ENCODE measurements around the gene TNS1. TPM values are rescaled to one million over a fixed set of nuclear protein-coding genes. Genes with fewer than 3 reads are reported as not detected.

TNS1 gene
- total RNA-seq, 1 donor from 2014 or later, result 106 TPM

DNA sequence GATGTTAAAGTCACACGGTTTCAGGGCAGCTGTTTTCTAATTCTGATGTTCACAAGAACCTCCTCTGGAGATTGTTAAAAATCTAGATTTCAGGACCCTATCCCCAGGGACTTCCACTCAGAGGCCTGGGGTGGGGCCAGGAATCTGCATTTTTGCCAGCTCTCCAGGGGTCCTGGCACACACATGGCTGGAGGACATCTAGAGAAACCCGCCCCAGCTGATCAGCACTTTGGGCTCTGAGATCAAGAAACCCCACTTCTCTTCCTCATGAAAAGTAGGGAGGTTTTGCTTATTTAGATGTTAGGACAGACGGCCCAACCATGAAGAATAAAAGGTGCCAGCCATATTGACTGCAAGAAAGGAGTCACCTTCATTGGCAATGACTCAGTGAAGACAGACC, 148.8 kb downstream of the TNS1 start:
- DNase-seq (ENCODE audit: low read depth), result no peak

GRCh38 chr2:217853301-217853881, 149.4 kb downstream of the TNS1 start:
- peak; percentile 94 for DNase-seq (ENCODE audit: low read depth)

- peak; percentile 43 for DNase-seq (ENCODE audit: low read depth)
Observed at GRCh38 chr2:217852555-217853211, 150.1 kb downstream of the TNS1 start.

- peak; percentile 85 for DNase-seq (ENCODE audit: low read depth)
Observed at GRCh38 chr2:217851191-217852020, 151.4 kb downstream of the TNS1 start.

- peak; percentile 44 for DNase-seq (ENCODE audit: low read depth)
Observed at GRCh38 chr2:217849154-217849975, 153.4 kb downstream of the TNS1 start.

DNA sequence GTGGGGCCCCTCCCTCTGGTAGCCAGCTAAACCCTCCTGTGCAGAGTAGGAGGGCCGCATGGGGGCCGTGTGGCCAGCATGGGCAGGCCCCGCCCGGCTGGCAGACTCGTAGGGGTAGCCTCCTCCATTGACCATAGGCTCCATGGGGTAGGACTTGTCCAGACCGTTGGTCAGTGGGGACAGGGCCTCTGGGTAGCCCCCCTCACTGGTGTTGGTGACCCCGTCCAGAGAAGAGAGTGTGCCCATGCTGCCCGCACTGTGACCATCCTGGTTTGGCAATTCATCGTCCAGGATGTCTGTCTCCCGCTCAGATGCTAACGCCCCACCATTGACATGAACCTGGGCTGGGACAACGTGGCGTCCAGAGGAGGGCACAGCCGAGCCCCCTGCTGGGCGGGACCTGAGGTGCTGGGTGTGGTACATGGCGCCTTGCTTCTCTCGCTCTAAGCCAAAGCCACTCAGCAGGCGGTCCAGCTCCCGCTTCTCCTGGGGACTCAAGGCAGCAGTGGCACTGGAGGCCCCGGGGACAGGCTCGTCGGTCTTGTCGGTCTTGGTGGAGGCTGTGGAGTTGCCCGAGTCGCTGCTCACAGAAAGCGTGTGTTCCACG, 154.3 kb downstream of the TNS1 start:
- DNase-seq (ENCODE audit: low read depth), result no peak

GRCh38 chr2:217847552-217848350, 155.0 kb downstream of the TNS1 start:
- no peak for DNase-seq (ENCODE audit: low read depth)

DNA sequence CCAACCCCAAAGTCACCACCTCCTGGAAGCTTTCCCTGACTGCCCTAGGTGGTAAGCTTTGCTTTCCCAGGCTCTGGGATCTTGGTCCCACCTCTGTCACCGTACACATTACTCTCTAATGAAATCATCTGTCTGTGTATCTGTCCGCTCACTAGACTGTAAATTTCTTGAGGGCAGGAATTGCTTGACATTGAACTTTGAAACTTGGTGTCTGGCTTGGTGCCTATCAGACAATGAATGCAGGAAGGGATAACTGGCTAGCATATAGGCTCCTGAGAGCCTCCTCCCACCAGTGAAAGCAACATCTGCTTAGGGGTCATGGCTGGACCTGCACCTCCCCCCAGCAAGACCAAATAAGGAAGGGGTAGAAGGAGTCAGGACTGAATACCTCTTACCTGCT, 155.7 kb downstream of the TNS1 start:
- DNase-seq (ENCODE audit: low read depth), result no peak

- DNase-seq (ENCODE audit: low read depth), result peak; percentile 99
Observed at GRCh38 chr2:217846321-217846743, 156.5 kb downstream of the TNS1 start.

DNA sequence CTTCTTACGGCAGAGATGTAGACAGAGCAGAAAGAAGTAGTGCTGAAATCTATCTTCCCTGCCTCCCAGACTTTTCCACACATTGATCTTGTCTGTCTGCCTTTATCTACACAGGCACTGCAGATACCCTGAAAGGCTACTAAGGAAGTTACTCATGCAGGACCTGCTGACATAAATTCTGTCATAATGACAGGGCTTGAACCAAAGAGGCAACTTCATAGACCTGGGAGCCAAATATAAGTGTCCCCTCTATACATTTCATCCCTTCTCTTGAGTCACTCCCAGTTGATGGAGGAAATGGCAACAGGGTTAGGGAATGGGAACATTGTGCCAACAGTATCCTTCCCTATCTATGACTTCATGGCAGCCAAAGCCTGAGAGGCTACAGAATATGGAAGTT, 157.5 kb downstream of the TNS1 start:
- DNase-seq (ENCODE audit: low read depth), result no peak

GRCh38 chr2:217844696-217845095, 158.1 kb downstream of the TNS1 start:
- DNase-seq (ENCODE audit: low read depth), result no peak

DNA sequence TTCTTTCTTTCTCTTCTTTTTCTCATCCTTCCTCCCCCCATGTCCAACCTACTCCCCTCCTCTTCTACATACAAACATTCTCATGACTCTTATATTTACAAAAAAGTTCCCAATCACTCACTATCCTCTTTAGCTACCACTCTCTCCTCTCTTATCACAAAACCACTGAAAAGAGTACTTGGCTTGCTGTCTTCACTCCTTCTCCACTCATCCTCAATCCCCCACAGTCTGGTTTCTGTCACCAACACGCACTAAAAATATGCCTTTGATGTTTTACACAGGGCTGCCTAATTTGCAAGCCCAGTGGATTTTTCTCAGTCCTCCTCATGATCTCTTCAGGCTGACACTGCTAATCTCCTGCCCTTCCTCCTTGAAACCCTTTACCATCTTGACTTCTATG, 159.5 kb downstream of the TNS1 start:
- DNase-seq (ENCODE audit: low read depth), result no peak

DNA sequence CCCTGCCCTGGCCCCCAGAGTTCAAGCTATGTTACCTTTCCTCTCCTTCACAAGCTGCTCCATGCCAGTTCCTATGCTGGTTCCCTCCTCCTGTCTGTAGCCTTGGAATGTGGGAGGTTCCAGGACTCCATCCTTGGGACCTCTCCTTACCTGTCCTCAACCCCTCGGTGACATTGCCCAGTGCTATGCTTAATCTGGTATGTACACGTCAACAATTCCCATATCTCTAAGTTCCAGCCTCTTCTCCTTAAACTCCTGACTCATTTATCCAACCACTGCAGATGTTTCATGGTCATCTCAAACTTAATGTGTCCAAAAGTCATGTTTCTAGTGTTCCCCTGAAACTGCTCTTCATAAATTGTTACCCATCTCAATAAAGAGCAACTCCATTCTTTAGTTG, 160.8 kb downstream of the TNS1 start:
- DNase-seq (ENCODE audit: low read depth), result no peak

GRCh38 chr2:217840522-217840921, 162.3 kb downstream of the TNS1 start:
- DNase-seq (ENCODE audit: low read depth), result no peak

DNA sequence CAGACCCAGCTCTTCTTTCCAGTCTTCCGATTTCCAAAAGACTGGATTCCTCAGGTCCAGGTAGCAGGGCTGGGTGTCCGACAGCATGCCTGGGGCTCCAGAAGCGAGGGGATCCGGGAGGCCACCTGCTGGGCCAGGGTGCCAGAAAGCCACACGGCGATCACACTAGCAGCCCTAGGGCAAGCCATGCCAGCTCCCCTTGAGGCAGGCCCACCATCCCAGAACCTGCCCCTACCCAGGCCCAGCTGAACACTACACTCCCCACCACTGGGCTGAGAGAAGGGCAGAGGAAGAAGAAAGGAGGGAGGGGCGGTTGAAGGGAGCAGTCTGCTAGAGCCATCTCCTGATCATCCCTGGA, 163.1 kb downstream of the TNS1 start:
- no peak for DNase-seq (ENCODE audit: low read depth)

- no peak for DNase-seq (ENCODE audit: low read depth)
Observed at GRCh38 chr2:217839073-217839749, 163.6 kb downstream of the TNS1 start.

- no peak for DNase-seq (ENCODE audit: low read depth)
Observed at GRCh38 chr2:217838409-217838831, 164.4 kb downstream of the TNS1 start.

DNA sequence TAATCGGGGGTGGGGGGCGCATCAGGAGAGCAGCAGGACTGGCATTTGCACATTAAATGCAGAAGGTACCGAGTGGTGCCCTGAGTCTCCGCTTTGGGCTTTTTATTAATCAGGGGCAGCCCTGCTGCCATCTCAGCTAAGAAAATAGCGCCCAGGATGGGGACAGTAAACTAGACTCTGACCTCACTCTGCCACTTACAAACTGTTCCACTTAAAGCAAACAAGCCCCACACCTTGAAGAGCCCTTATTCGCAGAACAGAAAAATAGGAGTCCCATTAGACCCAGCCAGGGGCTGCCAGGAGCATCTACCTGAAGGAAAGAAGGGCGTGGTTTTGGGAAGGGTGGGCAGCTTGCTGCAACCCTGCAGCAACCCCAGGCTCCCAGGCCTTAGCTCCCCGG, 165.3 kb downstream of the TNS1 start:
- DNase-seq (ENCODE audit: low read depth), result no peak

GRCh38 chr2:217836901-217837491, 165.8 kb downstream of the TNS1 start:
- peak; percentile 56 for DNase-seq (ENCODE audit: low read depth)

All from myocyte (in vitro differentiated cells).